ENCODE results near the gene THBD.

DNA sequence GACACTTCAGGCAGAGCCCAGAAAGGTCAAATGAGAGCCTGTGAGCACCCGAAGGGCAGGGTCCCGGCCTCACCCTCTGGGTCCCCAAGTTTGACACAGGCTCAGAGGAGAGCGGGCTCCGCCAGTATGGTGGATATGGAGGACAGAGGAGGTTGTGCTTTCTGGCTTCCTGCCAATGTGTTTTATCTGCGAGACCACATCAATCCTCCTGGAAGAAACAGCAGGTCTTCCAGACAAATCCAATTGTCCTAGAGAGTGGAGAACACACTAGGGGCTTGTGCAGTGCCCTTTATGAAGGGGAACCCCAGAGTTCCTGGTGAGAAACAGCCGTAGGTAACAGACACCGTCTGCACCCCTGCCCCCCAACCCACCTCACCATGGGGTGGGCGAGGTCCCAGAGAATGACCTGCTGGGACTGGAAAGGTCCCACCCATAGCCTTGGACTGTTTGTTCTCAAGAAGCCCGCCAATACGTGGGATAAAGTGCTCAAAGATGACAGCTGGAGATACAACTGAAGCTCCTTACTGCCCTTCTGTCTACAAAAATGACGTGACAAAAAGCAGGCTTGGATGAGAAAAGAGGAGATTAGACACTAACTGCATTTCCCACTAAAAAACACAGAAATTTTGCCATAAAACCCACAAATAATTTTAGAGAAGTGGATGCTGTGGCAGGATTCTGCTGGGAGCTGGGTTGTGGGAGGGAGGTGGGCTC, 38.3 kb downstream of the THBD start:
- TF ChIP-seq, protein P1, sequence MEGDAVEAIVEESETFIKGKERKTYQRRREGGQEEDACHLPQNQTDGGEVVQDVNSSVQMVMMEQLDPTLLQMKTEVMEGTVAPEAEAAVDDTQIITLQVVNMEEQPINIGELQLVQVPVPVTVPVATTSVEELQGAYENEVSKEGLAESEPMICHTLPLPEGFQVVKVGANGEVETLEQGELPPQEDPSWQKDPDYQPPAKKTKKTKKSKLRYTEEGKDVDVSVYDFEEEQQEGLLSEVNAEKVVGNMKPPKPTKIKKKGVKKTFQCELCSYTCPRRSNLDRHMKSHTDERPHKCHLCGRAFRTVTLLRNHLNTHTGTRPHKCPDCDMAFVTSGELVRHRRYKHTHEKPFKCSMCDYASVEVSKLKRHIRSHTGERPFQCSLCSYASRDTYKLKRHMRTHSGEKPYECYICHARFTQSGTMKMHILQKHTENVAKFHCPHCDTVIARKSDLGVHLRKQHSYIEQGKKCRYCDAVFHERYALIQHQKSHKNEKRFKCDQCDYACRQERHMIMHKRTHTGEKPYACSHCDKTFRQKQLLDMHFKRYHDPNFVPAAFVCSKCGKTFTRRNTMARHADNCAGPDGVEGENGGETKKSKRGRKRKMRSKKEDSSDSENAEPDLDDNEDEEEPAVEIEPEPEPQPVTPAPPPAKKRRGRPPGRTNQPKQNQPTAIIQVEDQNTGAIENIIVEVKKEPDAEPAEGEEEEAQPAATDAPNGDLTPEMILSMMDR (IDR thresholded peaks at IDR 0.05; ENCODE audit: low read length): no peak
- TF ChIP-seq EZH2 (IDR thresholded peaks at IDR 0.05; ENCODE audit: borderline replicate concordance, low read length): no peak
